ENCODE data around the gene ZNF732.

ZNF732 gene

GRCh38 chr4:302381-302780 lies 2.9 kb downstream of the ZNF732 start:
- H3K9ac ChIP-seq (ENCODE audit: low read length) = no peak overlapping the region
- no peak overlapping the region for H3K4me2 ChIP-seq (ENCODE audit: low read length)
- peaks cover 20% of the 10 kb centered on the region for H3K9me3 ChIP-seq (ENCODE audit: insufficient read depth, low read length)
- H3K4me1 ChIP-seq (ENCODE audit: low read length) = peaks cover 14% of the 10 kb centered on the region
- H3K27ac ChIP-seq (ENCODE audit: low read length) = no peak overlapping the region
- H3K4me3 ChIP-seq (ENCODE audit: low read length) = no peak overlapping the region
- H2AFZ ChIP-seq (ENCODE audit: low read depth, low read length) = no peak overlapping the region
- H4K20me1 ChIP-seq (ENCODE audit: insufficient read depth, low read length) = no peaks in the 10 kb centered on the region
- H3K79me2 ChIP-seq (ENCODE audit: low read length) = no peaks in the 10 kb centered on the region
- no peaks in the 10 kb centered on the region for H3K27me3 ChIP-seq (ENCODE audit: low read depth, low read length)
- H3K36me3 ChIP-seq (replicated peaks; ENCODE audit: low read depth, low read length) = peaks cover 6% of the 10 kb centered on the region
- TF ChIP-seq CTCF (IDR thresholded peaks at IDR 0.05; ENCODE audit: low read depth, low read length) (no peak), EZH2phosphoT487 (IDR thresholded peaks at IDR 0.05; ENCODE audit: low read depth) (no peak)

- no peak overlapping the region for H3K27ac ChIP-seq (ENCODE audit: low read length)
- no peak overlapping the region for H2AFZ ChIP-seq (ENCODE audit: low read depth, low read length)
- TF ChIP-seq CTCF (IDR thresholded peaks at IDR 0.05; ENCODE audit: low read depth, low read length) = no peak
- TF ChIP-seq EZH2phosphoT487 (IDR thresholded peaks at IDR 0.05; ENCODE audit: low read depth) = no peak
- H3K9ac ChIP-seq (ENCODE audit: low read length) = no peak overlapping the region
- no peaks in the 10 kb centered on the region for H3K79me2 ChIP-seq (ENCODE audit: low read length)
- no peaks in the 10 kb centered on the region for H3K4me1 ChIP-seq (ENCODE audit: low read length)
- no peaks in the 10 kb centered on the region for H4K20me1 ChIP-seq (ENCODE audit: insufficient read depth, low read length)
- no peaks in the 10 kb centered on the region for H3K27me3 ChIP-seq (ENCODE audit: low read depth, low read length)
- no peak overlapping the region for H3K4me3 ChIP-seq (ENCODE audit: low read length)
- H3K36me3 ChIP-seq (replicated peaks; ENCODE audit: low read depth, low read length) = no peaks in the 10 kb centered on the region
- H3K4me2 ChIP-seq (ENCODE audit: low read length) = no peak overlapping the region
- H3K9me3 ChIP-seq (ENCODE audit: insufficient read depth, low read length) = peaks cover 8% of the 10 kb centered on the region; the same call in 1 of the 2 replicates
Observed at GRCh38 chr4:294732-295131, 10.5 kb downstream of the ZNF732 start.

- Histone ChIP-seq H3K27me3 (ENCODE audit: low read depth, low read length) (no peaks in the 10 kb centered on the region), H3K9ac (ENCODE audit: low read length) (no peak overlapping the region), H4K20me1 (ENCODE audit: insufficient read depth, low read length) (no peaks in the 10 kb centered on the region), H3K27ac (ENCODE audit: low read length) (no peak overlapping the region), H3K79me2 (ENCODE audit: low read length) (no peaks in the 10 kb centered on the region), H3K36me3 (replicated peaks; ENCODE audit: low read depth, low read length) (no peaks in the 10 kb centered on the region), H3K4me2 (ENCODE audit: low read length) (no peak overlapping the region), H3K9me3 (ENCODE audit: insufficient read depth, low read length) (peaks cover 8% of the 10 kb centered on the region; the same call in 1 of the 2 replicates), H2AFZ (ENCODE audit: low read depth, low read length) (no peak overlapping the region), H3K4me1 (ENCODE audit: low read length) (no peaks in the 10 kb centered on the region), H3K4me3 (ENCODE audit: low read length) (no peak overlapping the region)
- TF ChIP-seq CTCF (IDR thresholded peaks at IDR 0.05; ENCODE audit: low read depth, low read length) = no peak
Observed at GRCh38 chr4:288891-289290, 16.4 kb downstream of the ZNF732 start.

- Histone ChIP-seq H3K4me1 (ENCODE audit: low read length) (no peaks in the 10 kb centered on the region), H2AFZ (ENCODE audit: low read depth, low read length) (no peak overlapping the region), H3K4me3 (ENCODE audit: low read length) (no peak overlapping the region), H3K4me2 (ENCODE audit: low read length) (no peak overlapping the region), H3K79me2 (ENCODE audit: low read length) (no peaks in the 10 kb centered on the region), H4K20me1 (ENCODE audit: insufficient read depth, low read length) (no peaks in the 10 kb centered on the region), H3K9me3 (ENCODE audit: insufficient read depth, low read length) (peaks cover 49% of the 10 kb centered on the region), H3K36me3 (replicated peaks; ENCODE audit: low read depth, low read length) (no peaks in the 10 kb centered on the region), H3K27ac (ENCODE audit: low read length) (no peak overlapping the region), H3K27me3 (ENCODE audit: low read depth, low read length) (no peaks in the 10 kb centered on the region), H3K9ac (ENCODE audit: low read length) (no peak overlapping the region)
- TF ChIP-seq CTCF (IDR thresholded peaks at IDR 0.05; ENCODE audit: low read depth, low read length) (no peak), EZH2phosphoT487 (IDR thresholded peaks at IDR 0.05; ENCODE audit: low read depth) (no peak)
Observed at GRCh38 chr4:273309-274017, 31.8 kb downstream of the ZNF732 start.

Data from OCI-LY3 (cell line).